Measurements from ENCODE around the gene CNPPD1. TPM values are rescaled to one million over a fixed set of nuclear protein-coding genes. Genes with fewer than 3 reads are reported as not detected.
"Not testable (repeated sequence)": the region's sequence is repeated elsewhere in the genome, so short reads cannot be mapped to it uniquely, and the experiment has no call there.

CNPPD1 gene
- total and polyA plus RNA-seq, 11 donors, result 37.3 to 118 (median 57.2) TPM

DNA sequence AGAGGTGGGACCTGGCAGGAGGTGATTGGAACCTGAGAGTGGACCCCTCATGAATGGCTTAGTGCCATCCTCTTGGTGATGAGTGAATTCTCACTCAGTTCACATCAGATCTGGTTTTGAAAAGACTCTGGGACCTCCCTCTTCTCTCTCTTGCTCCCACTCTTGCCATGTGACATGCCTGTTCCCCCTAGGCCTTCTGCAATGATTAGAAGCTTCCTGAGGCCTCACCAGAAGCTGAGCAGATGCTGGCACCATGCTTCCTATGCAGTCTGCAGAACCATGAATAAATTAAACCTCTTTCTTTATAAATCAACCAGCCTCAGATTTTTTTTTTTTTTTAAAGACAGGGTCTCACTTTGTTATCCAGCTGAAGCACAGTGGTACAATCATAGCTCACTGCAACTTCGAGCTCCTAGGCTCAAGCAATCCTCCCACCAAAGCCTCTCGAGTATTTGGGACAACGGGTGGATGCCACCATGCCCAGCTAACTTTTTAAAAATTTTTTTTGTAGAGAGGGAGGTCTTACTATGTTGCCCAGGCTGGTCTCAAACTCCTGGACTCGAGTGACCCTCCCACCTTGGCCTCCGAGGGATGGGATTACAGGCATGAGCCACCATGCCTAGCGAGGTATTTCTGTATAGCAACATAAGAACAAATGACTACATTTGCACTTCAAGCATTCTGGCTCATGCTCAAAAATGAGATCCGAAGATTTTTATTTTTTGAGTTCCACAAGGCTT is 27.9 kb upstream of the CNPPD1 start:
- peaks cover 0 to 20% (median 17%) of the 10 kb centered on the region in 9 donors for H3K36me3 ChIP-seq
- no peak overlapping the region for H3K4me3 ChIP-seq
- H3K27me3 ChIP-seq, result peaks cover 0 to 3% (median 0%) of the 10 kb centered on the region in 9 donors
- TF ChIP-seq, protein P1, sequence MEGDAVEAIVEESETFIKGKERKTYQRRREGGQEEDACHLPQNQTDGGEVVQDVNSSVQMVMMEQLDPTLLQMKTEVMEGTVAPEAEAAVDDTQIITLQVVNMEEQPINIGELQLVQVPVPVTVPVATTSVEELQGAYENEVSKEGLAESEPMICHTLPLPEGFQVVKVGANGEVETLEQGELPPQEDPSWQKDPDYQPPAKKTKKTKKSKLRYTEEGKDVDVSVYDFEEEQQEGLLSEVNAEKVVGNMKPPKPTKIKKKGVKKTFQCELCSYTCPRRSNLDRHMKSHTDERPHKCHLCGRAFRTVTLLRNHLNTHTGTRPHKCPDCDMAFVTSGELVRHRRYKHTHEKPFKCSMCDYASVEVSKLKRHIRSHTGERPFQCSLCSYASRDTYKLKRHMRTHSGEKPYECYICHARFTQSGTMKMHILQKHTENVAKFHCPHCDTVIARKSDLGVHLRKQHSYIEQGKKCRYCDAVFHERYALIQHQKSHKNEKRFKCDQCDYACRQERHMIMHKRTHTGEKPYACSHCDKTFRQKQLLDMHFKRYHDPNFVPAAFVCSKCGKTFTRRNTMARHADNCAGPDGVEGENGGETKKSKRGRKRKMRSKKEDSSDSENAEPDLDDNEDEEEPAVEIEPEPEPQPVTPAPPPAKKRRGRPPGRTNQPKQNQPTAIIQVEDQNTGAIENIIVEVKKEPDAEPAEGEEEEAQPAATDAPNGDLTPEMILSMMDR (IDR thresholded peaks at IDR 0.05), result no peak
- no peak for TF ChIP-seq POLR2A (IDR thresholded peaks at IDR 0.05)
- no peaks in the 10 kb centered on the region for H3K9me3 ChIP-seq
- intact Hi-C loops (cut with DNase I), result loop anchor here in 7 of 10 donors (2.0 to 5.0 kb wide), 4 partner anchors 24 to 42 kb away; partner anchors contain the start of genes NHEJ1 (in 3 of the 7) and SLC23A3 (in 3 of the 7)
- ATAC-seq, result no peak
- peaks cover 0 to 25% (median 17%) of the 10 kb centered on the region in 12 donors for H3K4me1 ChIP-seq
- peak in 1 of 5 donors; percentile 3 for DNase-seq
- H3K27ac ChIP-seq, result no peak overlapping the region
- 91 to 95% (median 94%) methylated on average over 7 of the region's 7 CpGs for WGBS, 4 donors

- ATAC-seq; H3K27ac ChIP-seq; H3K9me3 ChIP-seq; H3K36me3 ChIP-seq; intact Hi-C loops (cut with DNase I); H3K4me3 ChIP-seq; H3K4me1 ChIP-seq: not testable (repeated sequence)
- DNase-seq, result peak in 1 of 5 donors; percentile 0
- peaks cover 0 to 16% (median 0%) of the 10 kb centered on the region in 9 donors for H3K27me3 ChIP-seq
- 89 to 93% (median 90%) methylated on average over 15 to 21 of the region's 21 CpGs for whole genome bisulfite sequencing, 4 donors
Observed at GRCh38 chr2:219201331-219201730, 24.6 kb upstream of the CNPPD1 start.

DNA sequence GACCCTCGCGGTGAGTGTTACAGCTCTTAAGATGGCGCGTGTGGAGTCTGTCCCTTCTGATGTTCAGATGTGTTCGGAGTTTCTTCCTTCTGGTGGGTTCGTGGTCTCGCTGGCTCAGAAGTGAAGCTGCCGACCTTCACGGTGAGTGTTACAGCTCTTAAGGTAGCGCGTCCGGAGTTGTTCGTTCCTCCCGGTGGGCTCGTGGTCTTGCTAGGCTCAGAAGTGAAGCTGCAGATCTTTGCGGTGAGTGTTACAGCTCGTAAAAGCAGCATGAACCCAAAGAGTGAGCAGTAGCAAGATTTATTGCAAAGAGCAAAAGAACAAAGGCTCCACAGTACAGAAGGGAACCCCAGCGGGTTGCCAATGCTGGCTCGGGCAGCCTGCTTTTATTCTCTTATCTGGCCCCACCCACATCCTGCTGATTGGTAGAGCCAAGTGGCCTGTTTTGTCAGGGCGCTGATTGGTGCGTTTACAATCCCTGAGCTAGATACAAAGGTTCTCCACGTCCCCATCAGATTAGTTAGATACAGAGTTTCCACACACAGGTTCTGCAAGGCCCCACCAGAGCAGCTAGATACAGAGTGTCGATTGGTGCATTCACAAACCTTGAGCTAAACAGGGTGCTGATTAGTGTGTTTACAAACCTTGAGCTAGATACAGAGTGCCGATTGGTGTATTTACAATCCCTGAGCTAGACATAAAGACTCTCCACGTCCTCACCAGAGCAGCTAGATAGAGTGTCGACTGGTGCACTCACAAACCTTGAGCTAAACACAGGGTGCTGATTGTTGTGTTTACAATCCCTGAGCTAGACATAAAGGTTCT is 24.0 kb upstream of the CNPPD1 start:
- H3K36me3 ChIP-seq; H3K4me1 ChIP-seq; ATAC-seq; H3K9me3 ChIP-seq; H3K27ac ChIP-seq; H3K4me3 ChIP-seq; intact Hi-C loops (cut with DNase I): not testable (repeated sequence)
- whole genome bisulfite sequencing, 4 donors, result 79 to 86% (median 81%) methylated on average over 25 to 26 of the region's 26 CpGs
- H3K27me3 ChIP-seq, result peaks cover 0 to 16% (median 0%) of the 10 kb centered on the region in 9 donors
- DNase-seq, result peak in 1 of 5 donors; percentile 1

GRCh38 chr2:219199470-219200211 is 22.9 kb upstream of the CNPPD1 start:
- H3K4me3 ChIP-seq, result no peak overlapping the region
- H3K27me3 ChIP-seq, result peaks cover 0 to 16% (median 0%) of the 10 kb centered on the region in 9 donors
- no peak for ATAC-seq
- no peak overlapping the region for H3K27ac ChIP-seq
- 82 to 90% (median 85%) methylated on average over 12 of the region's 12 CpGs for WGBS, 4 donors
- intact Hi-C loops (cut with DNase I), result no loop called here
- no peaks in the 10 kb centered on the region for H3K4me1 ChIP-seq
- no peak for DNase-seq
- H3K9me3 ChIP-seq, result no peaks in the 10 kb centered on the region
- TF ChIP-seq, protein P1 (IDR thresholded peaks at IDR 0.05), result no peak
- TF ChIP-seq POLR2A (IDR thresholded peaks at IDR 0.05), result no peak
- no peaks in the 10 kb centered on the region for H3K36me3 ChIP-seq

Measured in heart left ventricle (tissue), 16 donors.